ENCODE data around the gene CCL27. TPM values are rescaled to one million over a fixed set of nuclear protein-coding genes. Genes with fewer than 3 reads are reported as not detected.

Gene CCL27
- total and polyA plus RNA-seq, 2 of the 8 experiments (the other 6 are each of a cell fraction or from before 2014, with no cell fraction given), result 0.42 TPM; not detected in 1

GRCh38 chr9:34665381-34666250 lies 3.2 kb upstream of the CCL27 start (continued):
- TF ChIP-seq KDM4A (IDR thresholded peaks at IDR 0.05; ENCODE audit: low read depth, low read length, severe bottlenecking) (peak; percentile 26), NRF1 (IDR thresholded peaks at IDR 0.05; ENCODE audit: low read depth, low read length) (no peak), CHD1 (IDR thresholded peaks at IDR 0.05; ENCODE audit: low read depth, low read length) (no peak), PHF8 (conservative IDR thresholded peaks at IDR 0.05; ENCODE audit: low read depth, low read length) (peak; percentile 80), CHD2 (IDR thresholded peaks at IDR 0.05; ENCODE audit: low read length) (no peak), CTCF (IDR thresholded peaks at IDR 0.05; ENCODE audit: control extremely low read depth in 1 of 3, insufficient read depth in 1 of 3, low read depth in 1 of 3, low read length in 3 of 3) (0 out of 4 replicates have a peak, but pooled peaks of 1 of the 3 experiments have one; percentile 5), EZH2 (IDR thresholded peaks at IDR 0.05; ENCODE audit: low read depth, low read length, severe bottlenecking) (no peak), KDM5A (IDR thresholded peaks at IDR 0.05; ENCODE audit: low read length) (no peak), E2F6 (IDR thresholded peaks at IDR 0.05) (no peak), TBP (IDR thresholded peaks at IDR 0.05; ENCODE audit: low read depth, low read length) (peak; percentile 55; the same call in 1 of the 2 replicates), TAF1 (IDR thresholded peaks at IDR 0.05; ENCODE audit: low read depth, low read length) (peak; percentile 82), MAX (IDR thresholded peaks at IDR 0.05) (peak; percentile 32; the same call in 1 of the 2 replicates), CEBPB (IDR thresholded peaks at IDR 0.05; ENCODE audit: low read depth, low read length) (peak; percentile 71), CTBP2 (IDR thresholded peaks at IDR 0.05; ENCODE audit: borderline replicate concordance, insufficient read depth, insufficient read length, low read length) (no peak)

All from H1 (cell line).